HUES48 (cell line): ENCODE measurements around the gene DUSP8.
"Not testable (repeated sequence)": the region's sequence is repeated elsewhere in the genome, so short reads cannot be mapped to it uniquely, and the experiment has no call there.

Experiments used
- H3K27ac ChIP-seq: one replicate; pipeline ENCODE4 v1.7.0; 2013; ENCODE audit warnings: low read depth, low read length, inconsistent platforms
- H3K27me3 ChIP-seq: 2 replicates; pipeline ENCODE4 v1.6.1; 2013; ENCODE audit warnings: mild to moderate bottlenecking, low read length; ENCODE audit not compliant: control insufficient read depth, insufficient read depth
- H3K36me3 ChIP-seq: 2 replicates; pipeline ENCODE4 v1.6.1; 2013; ENCODE audit warnings: low read length; ENCODE audit not compliant: control insufficient read depth, insufficient read depth
- H3K4me1 ChIP-seq: 2 replicates; pipeline ENCODE4 v1.6.1; 2013; ENCODE audit warnings: mild to moderate bottlenecking, low read length; ENCODE audit not compliant: control insufficient read depth, insufficient read depth
- H3K4me3 ChIP-seq: 2 replicates; pipeline ENCODE4 v1.5.1; 2013; ENCODE audit warnings: mild to moderate bottlenecking, low read depth, low read length
- H3K9ac ChIP-seq: 2 replicates; pipeline ENCODE4 v1.6.1; 2013; ENCODE audit warnings: mild to moderate bottlenecking, low read depth, low read length, moderate library complexity
- H3K9me3 ChIP-seq: 2 replicates; pipeline ENCODE4 v1.6.1; 2013; ENCODE audit warnings: low read length; ENCODE audit not compliant: control insufficient read depth, insufficient read depth

The DUSP8 gene

GRCh38 chr11:1601663-1602062 lies 29.6 kb upstream of the DUSP8 start:
- not testable (repeated sequence) for H3K9ac ChIP-seq, H3K9me3 ChIP-seq, H3K4me1 ChIP-seq, H3K36me3 ChIP-seq, H3K4me3 ChIP-seq, H3K27ac ChIP-seq, H3K27me3 ChIP-seq

DNA sequence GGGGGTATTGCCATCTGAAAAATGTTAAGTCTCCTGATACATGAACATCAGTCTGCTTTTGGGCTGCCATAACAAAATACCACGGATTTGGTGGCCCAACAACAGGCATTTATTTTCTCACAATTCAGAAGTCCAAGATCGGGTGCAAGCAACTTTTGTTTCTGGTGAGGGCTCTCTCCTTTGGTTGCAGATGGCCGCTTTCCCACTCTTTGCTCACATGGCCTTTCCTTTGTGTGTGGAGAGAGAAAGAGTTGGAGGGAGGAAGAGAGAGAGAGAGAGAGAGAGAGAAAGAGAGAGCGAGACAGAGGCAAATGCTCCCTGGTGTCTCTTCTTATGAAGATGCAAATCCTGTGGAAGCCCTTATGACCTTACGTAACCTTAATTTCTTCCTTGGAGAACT lies 28.6 kb upstream of the DUSP8 start:
- H3K27me3 ChIP-seq: peaks cover 4% of the 10 kb centered on the region; the same call in 1 of the 2 replicates

GRCh38 chr11:1598816-1599215 lies 26.7 kb upstream of the DUSP8 start:
- H3K4me3 ChIP-seq: no peak overlapping the region
- no peak overlapping the region for H3K9ac ChIP-seq
- no peaks in the 10 kb centered on the region for H3K36me3 ChIP-seq
- H3K4me1 ChIP-seq: peaks cover 13% of the 10 kb centered on the region
- no peak overlapping the region for H3K27ac ChIP-seq
- 0 out of 2 replicates have a peak, but pooled peaks cover 3% of the 10 kb centered on the region for H3K9me3 ChIP-seq
- H3K27me3 ChIP-seq: peaks cover 4% of the 10 kb centered on the region; the same call in 1 of the 2 replicates

More for the DNA sequence above, 28.6 kb upstream of the DUSP8 start:
- no peaks in the 10 kb centered on the region for H3K36me3 ChIP-seq
- H3K4me1 ChIP-seq: peaks cover 13% of the 10 kb centered on the region
- no peak overlapping the region for H3K27ac ChIP-seq
- H3K4me3 ChIP-seq: no peak overlapping the region
- H3K9ac ChIP-seq: no peak overlapping the region
- H3K9me3 ChIP-seq: 0 out of 2 replicates have a peak, but pooled peaks cover 3% of the 10 kb centered on the region

- H3K36me3 ChIP-seq, H3K9me3 ChIP-seq, H3K9ac ChIP-seq, H3K27me3 ChIP-seq, H3K27ac ChIP-seq, H3K4me3 ChIP-seq: not testable (repeated sequence)
- peaks cover 13% of the 10 kb centered on the region for H3K4me1 ChIP-seq
Observed at GRCh38 chr11:1598406-1598805, 26.3 kb upstream of the DUSP8 start.

DNA sequence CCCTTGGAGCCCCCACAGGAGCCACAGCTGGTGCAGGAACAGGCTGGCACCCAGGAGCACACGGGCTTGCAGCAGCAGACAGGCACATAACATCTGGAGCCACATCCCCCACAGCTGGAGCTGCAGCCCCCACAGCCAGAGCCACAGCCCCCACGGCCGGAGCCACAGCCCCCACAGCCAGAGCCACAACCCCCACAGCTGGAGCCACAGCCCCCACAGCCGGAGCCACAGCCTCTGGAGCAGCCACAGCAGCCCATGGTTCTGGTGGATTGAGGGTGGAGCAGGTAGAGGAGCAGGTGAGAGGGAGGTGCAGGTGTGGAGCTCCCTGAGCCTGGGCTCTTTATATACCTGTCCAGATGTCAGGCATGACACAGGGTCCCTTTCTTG lies 25.9 kb upstream of the DUSP8 start, which contains the start of gene KRTAP5-2:
Gene KRTAP5-2, minus strand, starts transcription at position 301 of the 387 bp plus-strand sequence. Its CDS starts 44 bp downstream, at position 257.
- peaks cover 13% of the 10 kb centered on the region for H3K4me1 ChIP-seq
- no peak within 1 kb of the TSS for H3K27ac ChIP-seq
- no peak within 1 kb of the TSS for H3K9ac ChIP-seq
- H3K9me3 ChIP-seq: 0 out of 2 replicates have a peak, but pooled peaks cover 3% of the 10 kb centered on the region
- no peak within 1 kb of the TSS for H3K4me3 ChIP-seq
- H3K27me3 ChIP-seq: peaks cover 4% of the 10 kb centered on the region; the same call in 1 of the 2 replicates
- no peaks in the 10 kb centered on the region for H3K36me3 ChIP-seq

- Histone ChIP-seq H3K27ac (no peak overlapping the region), H3K27me3 (peaks cover 4% of the 10 kb centered on the region; the same call in 1 of the 2 replicates), H3K9me3 (0 out of 2 replicates have a peak, but pooled peaks cover 3% of the 10 kb centered on the region)
Observed at GRCh38 chr11:1597331-1597993, 25.4 kb upstream of the DUSP8 start.

DNA sequence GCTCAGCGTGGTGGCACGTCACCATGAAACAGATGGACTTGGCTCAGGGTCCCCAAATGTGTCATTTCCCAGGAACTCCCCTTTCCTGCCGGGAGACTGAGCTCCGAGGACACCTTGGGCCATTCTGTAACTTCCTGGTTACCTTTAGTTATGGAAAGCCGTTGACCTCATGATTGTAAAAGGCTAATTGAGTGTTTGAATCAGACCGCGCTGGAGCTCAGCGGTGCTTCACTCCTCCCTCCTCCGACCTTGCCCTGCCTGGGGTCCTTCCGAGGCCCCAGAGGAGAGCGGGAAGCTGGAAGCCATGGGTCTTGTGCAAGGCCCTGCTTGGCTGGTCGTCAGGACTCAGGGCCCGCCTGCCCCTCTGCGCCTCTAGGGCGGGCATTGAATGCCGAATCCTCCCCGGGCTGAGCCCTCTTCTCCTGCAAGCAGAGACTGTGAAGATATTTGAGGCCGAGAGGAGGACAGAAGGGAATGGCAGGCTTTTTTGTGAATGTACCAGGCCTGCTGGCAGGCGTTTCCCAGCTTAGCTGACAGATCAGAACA lies 24.6 kb upstream of the DUSP8 start:
- not testable (repeated sequence) for H3K27me3 ChIP-seq, H3K4me3 ChIP-seq, H3K36me3 ChIP-seq, H3K9me3 ChIP-seq, H3K27ac ChIP-seq, H3K9ac ChIP-seq
- peaks cover 13% of the 10 kb centered on the region for H3K4me1 ChIP-seq

More at GRCh38 chr11:1597331-1597993, 25.4 kb upstream of the DUSP8 start:
- Histone ChIP-seq H3K9ac (no peak overlapping the region), H3K4me3 (no peak overlapping the region), H3K36me3 (no peaks in the 10 kb centered on the region), H3K4me1 (peaks cover 13% of the 10 kb centered on the region)

GRCh38 chr11:1595994-1596575 lies 24.0 kb upstream of the DUSP8 start:
- H3K9ac ChIP-seq, H3K27ac ChIP-seq, H3K4me3 ChIP-seq, H3K27me3 ChIP-seq, H3K36me3 ChIP-seq, H3K9me3 ChIP-seq: not testable (repeated sequence)
- peaks cover 13% of the 10 kb centered on the region for H3K4me1 ChIP-seq

DNA sequence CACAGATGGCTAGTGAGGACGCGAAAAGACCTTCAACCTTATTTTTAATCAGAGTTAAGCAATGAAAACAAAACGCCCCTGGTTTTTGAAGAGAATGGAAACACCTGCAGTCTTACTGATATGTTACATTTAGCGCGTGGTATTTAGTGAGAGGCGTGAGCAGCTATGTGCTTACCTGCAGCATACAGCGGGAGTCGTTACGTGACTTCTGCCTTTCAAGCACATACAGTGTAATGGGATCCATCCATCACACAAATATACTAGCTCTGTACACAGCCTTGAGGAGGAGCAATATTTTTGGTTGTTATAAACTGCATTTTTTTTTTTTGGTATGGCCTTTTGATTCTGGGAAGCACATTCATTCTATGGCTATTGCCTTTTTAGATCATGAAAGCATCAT lies 20.6 kb upstream of the DUSP8 start:
- Histone ChIP-seq H3K4me1 (peaks cover 13% of the 10 kb centered on the region), H3K36me3 (no peaks in the 10 kb centered on the region), H3K9ac (no peak overlapping the region), H3K27ac (no peak overlapping the region), H3K27me3 (peaks cover 4% of the 10 kb centered on the region; the same call in 1 of the 2 replicates), H3K9me3 (no peaks in the 10 kb centered on the region), H3K4me3 (no peak overlapping the region)

DNA sequence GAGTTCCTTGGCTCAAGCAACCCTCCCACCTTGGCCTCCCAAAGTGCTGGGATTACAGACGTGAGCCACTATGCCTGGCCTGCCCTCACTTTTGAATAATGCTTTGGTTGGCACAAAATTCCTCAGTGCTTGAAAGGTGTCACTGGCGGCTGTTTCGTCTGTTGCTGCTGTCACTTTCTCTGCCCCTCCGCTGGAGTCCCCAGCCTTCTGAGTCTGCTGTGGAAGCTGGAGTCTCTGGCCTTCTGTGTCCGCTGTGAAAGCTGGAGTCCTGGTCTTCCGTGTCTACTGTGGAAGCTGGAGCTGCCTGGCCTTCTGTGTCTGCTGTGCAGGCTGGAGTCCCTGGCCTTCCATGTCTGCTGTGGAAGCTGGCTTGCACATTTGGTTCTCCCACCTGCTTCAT lies 17.9 kb upstream of the DUSP8 start:
- Histone ChIP-seq H3K27ac (no peak overlapping the region), H3K27me3 (no peaks in the 10 kb centered on the region)

More for the DNA sequence above, 17.9 kb upstream of the DUSP8 start:
- Histone ChIP-seq H3K4me3 (no peak overlapping the region), H3K4me1 (no peaks in the 10 kb centered on the region), H3K9me3 (no peaks in the 10 kb centered on the region), H3K9ac (no peak overlapping the region), H3K36me3 (no peaks in the 10 kb centered on the region)
